MM.1S (cell line): ENCODE data around the gene GLUD1.
"Not testable (repeated sequence)": the region's sequence is repeated elsewhere in the genome, so short reads cannot be mapped to it uniquely, and the experiment has no call there.

Experiments used
- CTCF ChIP-seq: fragments of 300-600 bp; sonication (generic); IDR thresholded peaks from 2 replicates; pipeline ENCODE4 v1.5.1; 2016; ENCODE audit warnings: antibody characterized with exemption, low read length, mixed read lengths
- EZH2 ChIP-seq: fragments of 300-600 bp; sonication (generic); optimal IDR thresholded peaks from 2 replicates; pipeline ENCODE3; 2017; ENCODE audit warnings: low read depth, mild to moderate bottlenecking, antibody characterized with exemption, low read length, mixed read lengths
- EZH2phosphoT487 ChIP-seq: fragments of 300-600 bp; sonication (generic); IDR thresholded peaks from 2 replicates; pipeline ENCODE4 v1.6.1; 2018; ENCODE audit warnings: antibody characterized with exemption, low read length

- not testable (repeated sequence) for TF ChIP-seq CTCF, EZH2, EZH2phosphoT487
Measured at GRCh38 chr10:87007674-87008073, 87.0 kb downstream of the GLUD1 start.
